Measurements from ENCODE around the gene LNP1. TPM values are rescaled to one million over a fixed set of nuclear protein-coding genes. Genes with fewer than 3 reads are reported as not detected.

The LNP1 gene
- total RNA-seq, 1 donor from 2014 or later = 2.4 TPM

DNA sequence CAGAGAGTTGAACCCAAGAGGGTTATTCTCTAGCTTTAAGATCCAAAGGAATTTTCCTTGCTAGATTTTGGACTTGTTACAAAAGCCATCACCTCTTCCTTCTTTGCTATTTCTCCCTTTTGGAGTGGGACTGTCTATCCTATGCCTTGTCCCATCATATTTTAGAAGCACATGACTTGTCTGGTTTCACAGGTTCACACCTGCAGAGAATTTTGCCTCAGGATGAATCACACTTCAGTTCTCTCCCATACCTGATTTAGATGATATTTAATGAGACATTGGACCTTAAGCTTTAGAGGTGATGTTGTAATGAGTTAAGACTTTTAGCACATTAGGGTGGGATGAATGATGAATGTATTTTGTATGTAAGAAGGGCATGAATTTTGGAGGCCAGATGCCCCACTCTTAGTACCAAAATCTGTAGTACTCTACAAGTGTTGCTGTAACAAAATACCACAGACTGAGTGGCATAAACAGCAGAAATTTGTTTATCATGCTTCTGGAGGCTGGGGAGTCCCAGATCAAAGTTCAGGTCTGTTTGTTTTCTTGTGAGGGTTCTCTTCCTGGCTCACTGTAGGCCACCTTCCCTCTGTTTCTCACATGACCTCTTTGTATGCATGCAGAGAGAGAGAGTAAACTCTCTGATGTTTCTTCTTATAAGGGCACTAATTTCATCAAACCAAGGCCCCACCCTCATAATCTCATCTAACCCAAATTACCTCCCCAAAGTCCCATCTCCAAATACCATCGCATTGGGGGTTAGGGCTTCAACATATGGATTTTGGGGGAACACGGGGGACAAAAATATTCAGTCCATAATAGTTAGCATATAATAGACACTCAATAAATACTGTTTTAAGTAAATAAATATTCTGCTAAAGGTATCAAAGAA lies 10.0 kb downstream of the LNP1 start:
- no peaks in the 10 kb centered on the region for H3K27me3 Mint-ChIP-seq
- DNase-seq (no peak), ATAC-seq (ENCODE audit: low read depth) (no peak)
- TF ChIP-seq, protein P1, sequence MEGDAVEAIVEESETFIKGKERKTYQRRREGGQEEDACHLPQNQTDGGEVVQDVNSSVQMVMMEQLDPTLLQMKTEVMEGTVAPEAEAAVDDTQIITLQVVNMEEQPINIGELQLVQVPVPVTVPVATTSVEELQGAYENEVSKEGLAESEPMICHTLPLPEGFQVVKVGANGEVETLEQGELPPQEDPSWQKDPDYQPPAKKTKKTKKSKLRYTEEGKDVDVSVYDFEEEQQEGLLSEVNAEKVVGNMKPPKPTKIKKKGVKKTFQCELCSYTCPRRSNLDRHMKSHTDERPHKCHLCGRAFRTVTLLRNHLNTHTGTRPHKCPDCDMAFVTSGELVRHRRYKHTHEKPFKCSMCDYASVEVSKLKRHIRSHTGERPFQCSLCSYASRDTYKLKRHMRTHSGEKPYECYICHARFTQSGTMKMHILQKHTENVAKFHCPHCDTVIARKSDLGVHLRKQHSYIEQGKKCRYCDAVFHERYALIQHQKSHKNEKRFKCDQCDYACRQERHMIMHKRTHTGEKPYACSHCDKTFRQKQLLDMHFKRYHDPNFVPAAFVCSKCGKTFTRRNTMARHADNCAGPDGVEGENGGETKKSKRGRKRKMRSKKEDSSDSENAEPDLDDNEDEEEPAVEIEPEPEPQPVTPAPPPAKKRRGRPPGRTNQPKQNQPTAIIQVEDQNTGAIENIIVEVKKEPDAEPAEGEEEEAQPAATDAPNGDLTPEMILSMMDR (IDR thresholded peaks at IDR 0.05) = no peak
- intact Hi-C loops (cut with micrococcal nuclease) = no loop called here
- H3K4me1 Mint-ChIP-seq = no peaks in the 10 kb centered on the region
- no peak overlapping the region for H3K27ac Mint-ChIP-seq
- no peak overlapping the region for H3K4me3 Mint-ChIP-seq
- H3K36me3 Mint-ChIP-seq (ENCODE audit: low read depth) = peaks cover 8% of the 10 kb centered on the region
- ChIA-PET CTCF (no interaction called here), POLR2A (interaction anchor here (0.9 kb wide), 1 partner anchor 10 kb away, joined by 4 read pairs; the partner anchor contains the start of gene LNP1)
- peaks cover 15% of the 10 kb centered on the region for H3K9me3 Mint-ChIP-seq

DNA sequence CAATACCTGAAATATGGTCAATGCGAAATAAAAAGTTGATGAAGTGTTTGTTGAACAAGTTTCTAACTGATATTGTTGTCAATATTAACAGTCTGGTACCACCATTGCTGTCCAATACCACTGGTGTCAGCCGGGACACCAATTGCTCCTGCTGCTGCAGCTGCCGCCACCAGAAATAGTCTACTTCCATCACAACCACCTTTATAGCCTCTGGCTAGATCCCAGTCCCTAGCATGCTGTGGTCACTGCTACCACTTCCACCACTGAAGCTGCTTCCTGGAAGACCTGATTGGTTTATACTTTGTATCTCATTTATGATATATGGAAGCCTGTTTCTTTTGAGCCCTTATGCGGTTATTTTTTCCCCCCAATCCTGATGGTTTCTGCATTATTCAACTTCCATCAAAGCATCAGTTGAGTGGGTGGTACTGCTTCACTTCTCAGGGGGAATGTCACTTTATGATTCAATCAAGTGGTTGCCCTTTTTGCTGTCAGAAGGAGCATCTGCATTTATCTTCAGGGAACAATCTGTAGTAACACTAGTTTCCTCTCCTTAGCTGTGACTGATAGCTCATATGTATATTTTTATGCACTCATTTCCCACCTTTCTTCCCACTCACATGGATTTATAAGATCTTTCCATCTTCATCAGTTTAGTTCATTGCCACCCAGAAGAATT lies 11.7 kb downstream of the LNP1 start:
- no peak for ATAC-seq (ENCODE audit: low read depth)
- Mint-ChIP-seq H3K36me3 (ENCODE audit: low read depth) (peaks cover 6% of the 10 kb centered on the region), H3K9me3 (peaks cover 7% of the 10 kb centered on the region), H3K4me3 (no peak overlapping the region), H3K4me1 (no peaks in the 10 kb centered on the region), H3K27me3 (no peaks in the 10 kb centered on the region), H3K27ac (no peak overlapping the region)
- TF ChIP-seq, protein P1 (IDR thresholded peaks at IDR 0.05) = no peak
- DNase-seq = no peak
- CTCF ChIA-PET = no interaction called here
- intact Hi-C loops (cut with micrococcal nuclease) = no loop called here
- POLR2A ChIA-PET = no interaction called here

DNA sequence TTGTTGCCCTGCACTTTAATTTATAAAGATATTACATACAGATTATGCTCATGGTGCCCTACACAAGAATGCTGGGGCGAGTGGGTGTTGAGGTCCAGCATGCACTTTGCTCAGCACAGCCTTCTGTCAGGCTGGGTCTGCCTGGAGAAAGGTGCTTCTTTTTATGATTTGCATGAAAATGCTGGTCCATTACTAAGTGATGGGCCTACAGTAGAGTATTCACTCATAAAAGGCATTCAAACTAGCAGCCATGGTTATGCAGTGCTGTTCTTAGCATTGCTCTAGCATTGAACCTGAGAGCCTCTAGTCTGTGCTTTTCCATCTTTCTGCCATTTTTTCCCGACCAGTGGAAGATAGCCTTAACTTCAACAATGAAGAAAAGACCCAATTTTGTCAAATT lies 12.3 kb downstream of the LNP1 start:
- DNase-seq (no peak), ATAC-seq (ENCODE audit: low read depth) (no peak)
- Mint-ChIP-seq H3K36me3 (ENCODE audit: low read depth) (peaks cover 6% of the 10 kb centered on the region), H3K27me3 (no peaks in the 10 kb centered on the region), H3K4me1 (no peaks in the 10 kb centered on the region), H3K9me3 (peaks cover 7% of the 10 kb centered on the region), H3K4me3 (no peak overlapping the region), H3K27ac (no peak overlapping the region)
- intact Hi-C loops (cut with micrococcal nuclease) = no loop called here
- POLR2A ChIA-PET = no interaction called here
- TF ChIP-seq, protein P1 (IDR thresholded peaks at IDR 0.05) = no peak
- CTCF ChIA-PET = no interaction called here

DNA sequence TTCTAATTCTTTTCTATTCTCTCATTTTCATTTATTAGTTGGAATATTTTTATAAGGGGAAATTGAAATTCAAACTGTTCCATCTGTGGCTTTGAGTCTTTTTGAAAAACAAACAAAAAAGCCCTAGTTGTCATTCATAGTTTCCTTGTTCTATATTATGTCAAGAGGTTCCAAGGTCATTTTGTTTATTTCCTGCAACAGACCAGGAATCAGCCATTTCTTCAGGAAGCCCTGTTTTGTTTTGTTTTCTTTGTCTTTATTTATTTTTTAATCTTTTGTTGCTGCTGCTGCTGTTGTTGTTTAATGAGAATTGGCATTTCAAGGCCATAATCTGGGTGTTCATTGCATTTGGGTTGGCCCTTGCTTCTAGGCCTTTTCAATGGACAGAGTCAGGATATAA lies 14.8 kb downstream of the LNP1 start:
- ATAC-seq (ENCODE audit: low read depth) (no peak), DNase-seq (no peak)
- H3K27me3 Mint-ChIP-seq = no peaks in the 10 kb centered on the region
- H3K4me3 Mint-ChIP-seq = no peak overlapping the region
- intact Hi-C loops (cut with micrococcal nuclease) = no loop called here
- H3K9me3 Mint-ChIP-seq = peaks cover 5% of the 10 kb centered on the region
- TF ChIP-seq, protein P1 (IDR thresholded peaks at IDR 0.05) = no peak
- CTCF ChIA-PET = no interaction called here
- H3K36me3 Mint-ChIP-seq (ENCODE audit: low read depth) = peaks cover 6% of the 10 kb centered on the region
- peaks cover 7% of the 10 kb centered on the region for H3K4me1 Mint-ChIP-seq
- POLR2A ChIA-PET = no interaction called here
- H3K27ac Mint-ChIP-seq = no peak overlapping the region

DNA sequence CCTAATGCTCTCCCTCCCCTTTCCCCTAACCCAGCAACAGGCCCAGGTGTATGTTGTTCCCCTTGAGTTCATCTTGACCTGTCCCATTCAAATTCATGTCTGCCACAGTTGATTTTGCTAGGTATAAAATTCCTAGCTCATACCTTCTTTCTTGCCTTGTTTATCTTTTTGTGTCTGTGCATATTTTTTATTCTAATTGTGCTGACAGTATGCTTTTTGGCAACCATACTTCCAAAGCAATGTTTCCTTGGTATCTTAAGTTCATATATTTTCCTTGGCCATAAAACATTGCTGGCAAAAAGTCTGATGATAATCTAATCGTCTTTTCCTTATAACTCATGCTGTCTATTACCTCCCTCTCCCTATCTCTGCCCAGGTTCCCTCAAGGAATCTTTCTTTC lies 15.5 kb downstream of the LNP1 start:
- CTCF ChIA-PET = no interaction called here
- Mint-ChIP-seq H3K4me3 (no peak overlapping the region), H3K9me3 (no peaks in the 10 kb centered on the region), H3K36me3 (ENCODE audit: low read depth) (peaks cover 3% of the 10 kb centered on the region), H3K4me1 (peaks cover 7% of the 10 kb centered on the region), H3K27me3 (no peaks in the 10 kb centered on the region), H3K27ac (no peak overlapping the region)
- DNase-seq (no peak), ATAC-seq (ENCODE audit: low read depth) (no peak)
- intact Hi-C loops (cut with micrococcal nuclease) = no loop called here
- POLR2A ChIA-PET = no interaction called here
- TF ChIP-seq, protein P1 (IDR thresholded peaks at IDR 0.05) = no peak

Measured in activated B cell treated with CpG ODN at 0.5 μM for 24 hours (primary cell).